ENCODE measurements around the gene DNAJC17. TPM values are rescaled to one million over a fixed set of nuclear protein-coding genes. Genes with fewer than 3 reads are reported as not detected.
A peak's percentile ranks its signal among the peaks of the same experiment; 100 is the strongest.

Gene DNAJC17
- total RNA-seq, 1 donor from 2014 or later = 43.2 TPM

DNA sequence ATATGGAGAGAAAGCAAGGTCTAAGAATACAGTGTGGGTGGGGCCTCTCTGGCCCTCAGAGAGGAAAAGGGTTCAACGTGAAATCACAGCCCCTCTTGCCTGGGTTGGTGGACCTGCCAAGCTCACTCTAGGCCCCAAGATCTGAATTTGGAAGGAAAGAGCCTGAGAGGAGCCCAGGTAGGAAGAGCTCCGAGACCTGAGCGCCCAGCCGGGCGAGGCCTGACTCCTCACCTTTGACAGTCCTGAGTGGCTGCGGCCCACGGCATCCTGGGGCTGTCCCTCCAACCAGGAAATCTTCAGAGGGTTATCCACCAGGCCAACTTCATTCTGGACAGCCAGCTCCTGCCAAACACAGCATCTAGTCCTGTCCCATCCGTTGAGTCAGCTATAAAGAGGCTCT is 33.8 kb downstream of the DNAJC17 start:
- Mint-ChIP-seq H3K4me1 (ENCODE audit: low read depth, unreplicated experiment) (peaks cover 26% of the 10 kb centered on the region), H3K27ac (ENCODE audit: unreplicated experiment) (no peak overlapping the region), H3K36me3 (ENCODE audit: unreplicated experiment) (no peaks in the 10 kb centered on the region), H3K27me3 (ENCODE audit: unreplicated experiment) (peaks cover 7% of the 10 kb centered on the region), H3K9me3 (ENCODE audit: unreplicated experiment) (peaks cover 4% of the 10 kb centered on the region), H3K4me3 (ENCODE audit: unreplicated experiment) (no peak overlapping the region)
- DNase-seq = no peak
- TF ChIP-seq, protein P1, sequence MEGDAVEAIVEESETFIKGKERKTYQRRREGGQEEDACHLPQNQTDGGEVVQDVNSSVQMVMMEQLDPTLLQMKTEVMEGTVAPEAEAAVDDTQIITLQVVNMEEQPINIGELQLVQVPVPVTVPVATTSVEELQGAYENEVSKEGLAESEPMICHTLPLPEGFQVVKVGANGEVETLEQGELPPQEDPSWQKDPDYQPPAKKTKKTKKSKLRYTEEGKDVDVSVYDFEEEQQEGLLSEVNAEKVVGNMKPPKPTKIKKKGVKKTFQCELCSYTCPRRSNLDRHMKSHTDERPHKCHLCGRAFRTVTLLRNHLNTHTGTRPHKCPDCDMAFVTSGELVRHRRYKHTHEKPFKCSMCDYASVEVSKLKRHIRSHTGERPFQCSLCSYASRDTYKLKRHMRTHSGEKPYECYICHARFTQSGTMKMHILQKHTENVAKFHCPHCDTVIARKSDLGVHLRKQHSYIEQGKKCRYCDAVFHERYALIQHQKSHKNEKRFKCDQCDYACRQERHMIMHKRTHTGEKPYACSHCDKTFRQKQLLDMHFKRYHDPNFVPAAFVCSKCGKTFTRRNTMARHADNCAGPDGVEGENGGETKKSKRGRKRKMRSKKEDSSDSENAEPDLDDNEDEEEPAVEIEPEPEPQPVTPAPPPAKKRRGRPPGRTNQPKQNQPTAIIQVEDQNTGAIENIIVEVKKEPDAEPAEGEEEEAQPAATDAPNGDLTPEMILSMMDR (IDR thresholded peaks at IDR 0.05; ENCODE audit: partially characterized antibody, unreplicated experiment) = no peak

DNA sequence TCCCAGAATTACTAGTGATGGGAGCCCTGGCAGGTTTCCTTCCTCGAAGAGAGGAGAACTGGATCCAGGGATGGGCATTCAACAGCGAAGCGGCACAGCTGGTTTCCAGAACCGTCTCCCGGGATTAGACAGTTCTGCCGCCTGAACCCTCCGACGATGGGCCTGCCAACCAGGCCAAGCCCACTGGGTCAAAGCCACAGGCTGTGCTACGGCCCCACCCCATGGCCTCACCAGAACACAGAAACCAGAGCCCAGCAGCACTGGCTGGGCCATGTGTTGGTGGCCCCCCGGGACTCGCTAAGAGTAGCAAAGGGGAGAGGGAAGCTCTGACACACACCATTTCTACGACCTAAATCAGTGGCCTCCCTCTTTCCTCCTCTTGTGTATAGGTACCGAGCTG is 35.3 kb downstream of the DNAJC17 start:
- H3K4me1 Mint-ChIP-seq (ENCODE audit: low read depth, unreplicated experiment) = peaks cover 28% of the 10 kb centered on the region
- peaks cover 7% of the 10 kb centered on the region for H3K27me3 Mint-ChIP-seq (ENCODE audit: unreplicated experiment)
- TF ChIP-seq, protein P1 (IDR thresholded peaks at IDR 0.05; ENCODE audit: partially characterized antibody, unreplicated experiment) = no peak
- DNase-seq = no peak
- H3K9me3 Mint-ChIP-seq (ENCODE audit: unreplicated experiment) = peaks cover 4% of the 10 kb centered on the region
- H3K36me3 Mint-ChIP-seq (ENCODE audit: unreplicated experiment) = no peaks in the 10 kb centered on the region
- peak overlapping the region; percentile 71 for H3K27ac Mint-ChIP-seq (ENCODE audit: unreplicated experiment)
- H3K4me3 Mint-ChIP-seq (ENCODE audit: unreplicated experiment) = no peak overlapping the region

DNA sequence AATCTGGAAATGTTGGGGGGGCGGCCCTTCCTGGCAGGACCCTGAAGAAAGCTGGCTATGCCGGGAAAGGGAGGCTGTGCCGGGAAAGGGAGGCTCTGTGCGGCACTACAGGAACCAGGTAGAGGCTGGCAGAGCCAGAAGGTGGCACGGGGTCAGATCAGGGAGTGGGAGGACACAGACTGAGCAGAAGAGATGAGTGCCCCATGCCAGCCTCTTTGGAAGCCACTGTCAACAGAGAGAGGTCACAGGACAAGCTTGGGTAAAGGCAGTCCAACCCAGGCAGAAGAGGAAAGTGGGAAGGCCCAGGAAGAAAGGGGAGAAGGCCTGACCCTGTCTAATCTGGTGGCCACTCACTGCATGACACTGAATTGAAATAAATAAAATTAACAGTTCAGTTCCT is 36.0 kb downstream of the DNAJC17 start:
- peaks cover 31% of the 10 kb centered on the region for H3K4me1 Mint-ChIP-seq (ENCODE audit: low read depth, unreplicated experiment)
- H3K4me3 Mint-ChIP-seq (ENCODE audit: unreplicated experiment) = peak overlapping the region; percentile 46
- H3K27me3 Mint-ChIP-seq (ENCODE audit: unreplicated experiment) = peaks cover 9% of the 10 kb centered on the region
- H3K36me3 Mint-ChIP-seq (ENCODE audit: unreplicated experiment) = no peaks in the 10 kb centered on the region
- H3K27ac Mint-ChIP-seq (ENCODE audit: unreplicated experiment) = peak overlapping the region; percentile 68
- DNase-seq = no peak
- TF ChIP-seq, protein P1 (IDR thresholded peaks at IDR 0.05; ENCODE audit: partially characterized antibody, unreplicated experiment) = no peak
- peaks cover 4% of the 10 kb centered on the region for H3K9me3 Mint-ChIP-seq (ENCODE audit: unreplicated experiment)

DNA sequence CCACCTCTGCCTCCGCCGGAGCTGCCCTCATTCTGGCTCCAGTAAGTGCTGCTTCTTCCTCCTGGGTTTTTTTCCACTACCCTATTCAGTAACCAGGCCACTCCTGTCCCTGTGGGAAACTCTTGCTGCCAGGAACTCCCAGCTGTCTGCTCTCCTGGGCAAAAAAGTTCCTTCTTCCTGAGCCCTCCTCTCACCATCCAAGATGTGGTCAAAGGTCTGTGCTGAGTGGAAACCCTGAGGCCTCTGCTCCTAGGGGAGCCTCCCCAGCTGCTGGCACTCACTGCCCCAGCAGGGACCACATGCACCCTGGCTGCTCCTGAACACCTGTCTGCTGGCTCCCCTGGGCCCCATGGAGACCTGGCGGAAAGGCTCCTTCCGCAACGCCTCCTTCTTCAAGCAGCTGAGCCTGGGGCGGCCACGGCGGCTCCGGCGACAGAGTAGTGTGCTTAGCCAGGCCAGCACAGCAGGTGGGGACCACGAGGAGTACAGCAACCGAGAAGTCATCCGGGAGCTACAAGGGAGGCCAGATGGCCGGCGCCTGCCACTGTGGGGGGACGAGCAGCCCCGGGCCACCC is 37.0 kb downstream of the DNAJC17 start:
- peaks cover 4% of the 10 kb centered on the region for H3K9me3 Mint-ChIP-seq (ENCODE audit: unreplicated experiment)
- peaks cover 34% of the 10 kb centered on the region for H3K4me1 Mint-ChIP-seq (ENCODE audit: low read depth, unreplicated experiment)
- peak overlapping the region; percentile 90 for H3K27ac Mint-ChIP-seq (ENCODE audit: unreplicated experiment)
- no peaks in the 10 kb centered on the region for H3K36me3 Mint-ChIP-seq (ENCODE audit: unreplicated experiment)
- H3K4me3 Mint-ChIP-seq (ENCODE audit: unreplicated experiment) = peak overlapping the region; percentile 71
- DNase-seq = peak; percentile 78
- peaks cover 12% of the 10 kb centered on the region for H3K27me3 Mint-ChIP-seq (ENCODE audit: unreplicated experiment)
- TF ChIP-seq, protein P1 (IDR thresholded peaks at IDR 0.05; ENCODE audit: partially characterized antibody, unreplicated experiment) = no peak

DNA sequence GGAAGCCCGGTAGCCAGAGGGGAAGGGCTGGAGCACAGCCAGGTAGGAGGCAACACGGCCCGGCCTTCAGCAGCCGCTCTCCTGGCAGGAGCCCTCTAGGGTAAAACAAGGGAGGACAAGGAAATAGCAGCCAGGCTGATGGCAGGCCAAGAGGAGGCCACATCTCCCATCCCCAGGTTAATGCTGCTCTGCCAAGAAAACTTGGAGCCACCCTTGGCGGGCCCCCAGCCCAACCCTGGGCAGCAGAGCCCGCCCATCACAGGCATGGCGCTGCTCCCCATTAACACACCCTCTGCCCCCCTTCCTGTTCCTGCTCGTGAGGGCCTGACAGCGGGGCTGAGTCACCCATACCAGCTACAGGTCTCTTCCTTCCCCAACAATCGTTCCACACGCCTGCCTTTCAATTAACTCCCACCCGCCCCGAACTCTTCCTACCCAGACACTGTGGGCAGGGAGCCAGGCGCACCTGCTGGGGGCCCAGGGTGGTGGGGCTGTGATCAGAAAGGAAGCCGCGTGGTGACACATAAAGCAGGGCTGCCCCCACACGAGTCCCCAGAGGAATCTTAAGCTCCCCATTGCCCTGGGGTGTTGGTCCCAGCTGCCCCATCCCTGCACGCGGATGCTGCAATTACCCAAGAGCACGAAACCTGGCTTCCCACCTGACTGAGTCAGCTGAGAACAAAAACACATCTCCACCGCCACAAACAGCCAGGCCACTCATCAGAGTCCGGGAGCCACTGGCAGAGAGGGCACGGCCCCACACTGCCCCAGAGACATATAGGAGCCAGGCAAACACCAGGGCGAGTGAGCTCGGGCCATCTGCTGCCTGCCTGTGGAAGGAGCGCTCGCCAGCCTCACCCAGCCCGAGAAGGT is 37.8 kb downstream of the DNAJC17 start, which contains the start of gene C15orf62:
Gene C15orf62 (plus strand): TSS at position 707 of the 873 bp plus-strand sequence. CDS start 516 bp downstream, outside the sequence.
- Mint-ChIP-seq H3K4me1 (ENCODE audit: low read depth, unreplicated experiment) (peaks cover 37% of the 10 kb centered on the region), H3K9me3 (ENCODE audit: unreplicated experiment) (peaks cover 4% of the 10 kb centered on the region), H3K36me3 (ENCODE audit: unreplicated experiment) (no peaks in the 10 kb centered on the region), H3K27me3 (ENCODE audit: unreplicated experiment) (peaks cover 13% of the 10 kb centered on the region), H3K4me3 (ENCODE audit: unreplicated experiment) (peak within 1 kb of the TSS; percentile 71), H3K27ac (ENCODE audit: unreplicated experiment) (peak within 1 kb of the TSS; percentile 90)
- no peak for DNase-seq
- TF ChIP-seq, protein P1 (IDR thresholded peaks at IDR 0.05; ENCODE audit: partially characterized antibody, unreplicated experiment) = no peak

All from glutamatergic neuron (in vitro differentiated cells).